H9 (cell line): Measurements from ENCODE around the gene PMPCB. TPM values are rescaled to one million over a fixed set of nuclear protein-coding genes. Genes with fewer than 3 reads are reported as not detected.

Source experiments
- DNase-seq: peaks from one replicate; pipeline ENCODE4 v3.0.0-alpha.2; 2017
- H2AFZ ChIP-seq: one replicate; pipeline ENCODE4 v1.6.1; 2013; ENCODE audit warnings: mild to moderate bottlenecking, low read length, control low read depth, moderate library complexity
- H2AK5ac ChIP-seq: 2 replicates; pipeline ENCODE4 v1.6.1; 2013; ENCODE audit warnings: low read length, control low read depth, mixed read lengths; ENCODE audit not compliant: insufficient read length
- H2BK120ac ChIP-seq: one replicate; pipeline ENCODE4 v1.6.1; 2013; ENCODE audit warnings: low read depth, mild to moderate bottlenecking, low read length, control low read depth, inconsistent platforms; ENCODE audit not compliant: poor library complexity, severe bottlenecking
- H2BK12ac ChIP-seq: 2 replicates; pipeline ENCODE4 v1.6.1; 2013; ENCODE audit warnings: low read length, control low read depth, mixed read lengths, low read depth; ENCODE audit not compliant: insufficient read length
- H2BK15ac ChIP-seq: 2 replicates; pipeline ENCODE4 v1.6.1; 2013; ENCODE audit warnings: low read depth, low read length, control low read depth
- H2BK20ac ChIP-seq: one replicate; pipeline ENCODE4 v1.6.1; 2013; ENCODE audit warnings: low read depth, mild to moderate bottlenecking, low read length, control low read depth, inconsistent platforms; ENCODE audit not compliant: poor library complexity, severe bottlenecking
- H2BK5ac ChIP-seq: 2 replicates; pipeline ENCODE4 v1.6.1; 2013; ENCODE audit warnings: low read length, control low read depth, mixed read lengths; ENCODE audit not compliant: insufficient read length
- H3K14ac ChIP-seq: 2 replicates; pipeline ENCODE4 v1.6.1; 2013; ENCODE audit warnings: low read length, control low read depth; ENCODE audit not compliant: insufficient read depth
- H3K18ac ChIP-seq: 2 replicates; pipeline ENCODE4 v1.6.1; 2013; ENCODE audit warnings: low read depth, mild to moderate bottlenecking, mixed read lengths, low read length, control low read depth; ENCODE audit not compliant: insufficient read length
- H3K23ac ChIP-seq: 2 replicates; pipeline ENCODE4 v1.6.1; 2013; ENCODE audit warnings: low read length, control low read depth, mixed read lengths, low read depth; ENCODE audit not compliant: insufficient read length
- H3K23me2 ChIP-seq: 2 replicates; pipeline ENCODE4 v1.6.1; 2013; ENCODE audit warnings: low read depth, mild to moderate bottlenecking, mixed read lengths, low read length, control low read depth; ENCODE audit not compliant: insufficient read length, poor library complexity, severe bottlenecking
- H3K27ac ChIP-seq: 2 replicates; pipeline ENCODE4 v1.5.1; 2013; ENCODE audit warnings: low read length, control low read depth, mixed read lengths, low read depth; ENCODE audit not compliant: insufficient read length
- H3K27me3 ChIP-seq: 2 replicates; pipeline ENCODE4 v1.6.1; 2013; ENCODE audit warnings: low read length, control low read depth, inconsistent platforms; ENCODE audit not compliant: insufficient read depth
- H3K4ac ChIP-seq: 2 replicates; pipeline ENCODE4 v1.6.1; 2013; ENCODE audit warnings: low read depth, mild to moderate bottlenecking, control low read depth, inconsistent platforms, low read length, moderate library complexity
- H3K4me1 ChIP-seq: 2 replicates; pipeline ENCODE4 v1.6.1; 2013; ENCODE audit warnings: low read length, control low read depth, inconsistent platforms; ENCODE audit not compliant: insufficient read depth
- H3K4me2 ChIP-seq: 2 replicates; pipeline ENCODE4 v1.6.1; 2013; ENCODE audit warnings: low read length, control low read depth, mixed read lengths; ENCODE audit not compliant: insufficient read length, insufficient read depth
- H3K56ac ChIP-seq: 2 replicates; pipeline ENCODE4 v1.6.1; 2013; ENCODE audit warnings: low read depth, mild to moderate bottlenecking, mixed read lengths, low read length, control low read depth; ENCODE audit not compliant: insufficient read length
- H3K79me1 ChIP-seq: 2 replicates; pipeline ENCODE4 v1.6.1; 2013; ENCODE audit warnings: low read depth, mild to moderate bottlenecking, moderate library complexity, low read length, control low read depth, inconsistent platforms; ENCODE audit not compliant: insufficient read depth, poor library complexity, severe bottlenecking
- H3K79me2 ChIP-seq: 2 replicates; pipeline ENCODE4 v1.6.1; 2013; ENCODE audit warnings: low read length, control low read depth, inconsistent platforms; ENCODE audit not compliant: insufficient read depth
- H3K9ac ChIP-seq: 2 replicates; pipeline ENCODE4 v1.6.1; 2013; ENCODE audit warnings: low read length, control low read depth, mixed read lengths; ENCODE audit not compliant: insufficient read length; ENCODE audit errors: extremely low read depth
- H3K9me3 ChIP-seq: one replicate; pipeline ENCODE4 v1.6.1; 2013; ENCODE audit warnings: low read depth, low read length, inconsistent platforms; ENCODE audit not compliant: control insufficient read depth
- H3T11ph ChIP-seq: one replicate; pipeline ENCODE4 v1.6.1; 2013; ENCODE audit warnings: mild to moderate bottlenecking, low read length, control low read depth, inconsistent platforms
- H4K20me1 ChIP-seq: one replicate; pipeline ENCODE4 v1.6.1; 2013; ENCODE audit not compliant: control insufficient read depth, insufficient read length, insufficient read depth
- H4K5ac ChIP-seq: 2 replicates; pipeline ENCODE4 v1.6.1; 2013; ENCODE audit warnings: low read depth, mild to moderate bottlenecking, mixed read lengths, low read length, control low read depth; ENCODE audit not compliant: insufficient read length
- H4K8ac ChIP-seq: replicated peaks from 2 replicates; pipeline ENCODE4 v1.6.1; 2013; ENCODE audit warnings: low read length, control low read depth, mixed read lengths, low read depth; ENCODE audit not compliant: insufficient read length
- H4K91ac ChIP-seq: 2 replicates; pipeline ENCODE4 v1.6.1; 2013; ENCODE audit warnings: low read depth, mild to moderate bottlenecking, moderate library complexity, mixed read lengths, low read length, control low read depth; ENCODE audit not compliant: insufficient read length
- H3K27ac Mint-ChIP-seq, 3 experiments: 2 replicates in 2 of 3; 3 replicates in 1 of 3; pipeline ENCODE4 v1.8.0; 2020 to 2021; ENCODE audit warnings: mixed read lengths in 3 of 3, mild to moderate bottlenecking in 1 of 3, moderate library complexity in 1 of 3
- H3K27me3 Mint-ChIP-seq: 2 replicates; pipeline ENCODE4 v1.8.0; 2021; ENCODE audit warnings: low read depth, mild to moderate bottlenecking, moderate library complexity, mixed read lengths
- H3K36me3 Mint-ChIP-seq, 3 experiments: 2 replicates in 2 of 3; 3 replicates in 1 of 3; pipeline ENCODE4 v1.8.0; 2020 to 2021; ENCODE audit warnings: low read depth in 3 of 3, mixed read lengths in 3 of 3; ENCODE audit not compliant: insufficient read depth in 1 of 3
- H3K4me1 Mint-ChIP-seq, 2 experiments: 2 replicates each; pipeline ENCODE4 v1.8.0; 2020; ENCODE audit warnings: mixed read lengths in 2 of 2
- H3K4me3 Mint-ChIP-seq, 2 experiments: 2 replicates in 1 of 2; 3 replicates in 1 of 2; pipeline ENCODE4 v1.8.0; 2020 to 2021; ENCODE audit warnings: mild to moderate bottlenecking in 2 of 2, mixed read lengths in 2 of 2, moderate library complexity in 1 of 2
- H3K9me3 Mint-ChIP-seq, 2 experiments: 2 replicates in 1 of 2; 3 replicates in 1 of 2; pipeline ENCODE4 v1.8.0; 2020; ENCODE audit warnings: mild to moderate bottlenecking in 2 of 2, mixed read lengths in 2 of 2, moderate library complexity in 1 of 2
- WGBS: extraction: QIAGEN DNeasy Blood & Tissue Kit; methylation state at CpG from one replicate; pipeline ENCODE4 v1.1.7; 2013; ENCODE audit warnings: missing lambda C conversion rate, low lambda C conversion rate, mixed read lengths; ENCODE audit not compliant: insufficient read length; ENCODE audit errors: extremely low coverage; 5-methylcytosine and 5-hydroxymethylcytosine counted together
- total RNA-seq: library from RNA; stranded (reverse); gene quantifications from 2 replicates; pipeline ENCODE4 v1.2.1, GENCODE V29; 2021
- TF ChIP-seq, protein P1 (sequence below): fragments of 200-600 bp; sonication (generic); conservative IDR thresholded peaks from 3 replicates; pipeline ENCODE4 v1.8.0; 2021; ENCODE audit warnings: antibody characterized with exemption, mild to moderate bottlenecking

PMPCB gene
- total RNA-seq, 1 experiment from 2014 or later: 90.6 TPM

DNA sequence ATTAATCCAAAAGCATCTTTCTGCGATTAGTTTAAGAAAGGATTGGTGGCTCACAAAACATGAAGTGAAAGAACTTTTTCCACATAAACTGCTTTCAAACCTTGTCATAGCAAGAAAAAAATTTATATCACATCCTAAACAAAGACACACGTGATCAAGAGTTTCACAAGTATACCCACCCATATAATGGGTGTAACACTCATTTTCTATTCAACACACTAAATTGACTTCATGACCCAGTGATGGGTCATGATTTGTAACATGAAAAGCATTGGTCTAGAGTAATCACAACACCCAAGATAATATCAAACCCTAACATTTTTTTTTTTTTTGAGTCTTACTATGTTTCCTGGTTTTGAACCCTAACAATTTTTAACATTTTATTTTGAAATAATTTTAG, 17.6 kb downstream of the PMPCB start:
- WGBS: no CpG with 5 or more reads among the region's 2 CpGs

More for the DNA sequence above, 17.6 kb downstream of the PMPCB start:
- Histone ChIP-seq H3K4me2 (no peak overlapping the region), H4K91ac (no peak overlapping the region), H3K56ac (no peak overlapping the region), H4K8ac (no peak overlapping the region), H3K4me1 (no peaks in the 10 kb centered on the region), H2BK5ac (no peak overlapping the region), H2BK12ac (no peak overlapping the region), H2BK15ac (no peak overlapping the region), H2BK20ac (no peak overlapping the region), H3K9ac (no peak overlapping the region), H3T11ph (no peak overlapping the region), H3K14ac (no peak overlapping the region), H3K4ac (no peak overlapping the region), H3K23ac (no peak overlapping the region), H4K5ac (no peak overlapping the region), H3K27me3 (no peaks in the 10 kb centered on the region), H2AK5ac (no peak overlapping the region), H3K79me1 (no peaks in the 10 kb centered on the region), H3K23me2 (no peaks in the 10 kb centered on the region), H3K9me3 (no peaks in the 10 kb centered on the region), H2BK120ac (no peak overlapping the region), H3K18ac (no peak overlapping the region), H3K79me2 (no peaks in the 10 kb centered on the region), H2AFZ (no peak overlapping the region), H3K27ac (no peak overlapping the region), H4K20me1 (no peaks in the 10 kb centered on the region)
- Mint-ChIP-seq H3K36me3 (peaks cover 49 to 96% (median 92%) of the 10 kb centered on the region in 3 experiments; a peak in 6 of 7 replicates), H3K4me3 (no peak overlapping the region), H3K27me3 (no peaks in the 10 kb centered on the region), H3K27ac (no peak overlapping the region), H3K9me3 (no peaks in the 10 kb centered on the region), H3K4me1 (no peaks in the 10 kb centered on the region)
- TF ChIP-seq, protein P1, sequence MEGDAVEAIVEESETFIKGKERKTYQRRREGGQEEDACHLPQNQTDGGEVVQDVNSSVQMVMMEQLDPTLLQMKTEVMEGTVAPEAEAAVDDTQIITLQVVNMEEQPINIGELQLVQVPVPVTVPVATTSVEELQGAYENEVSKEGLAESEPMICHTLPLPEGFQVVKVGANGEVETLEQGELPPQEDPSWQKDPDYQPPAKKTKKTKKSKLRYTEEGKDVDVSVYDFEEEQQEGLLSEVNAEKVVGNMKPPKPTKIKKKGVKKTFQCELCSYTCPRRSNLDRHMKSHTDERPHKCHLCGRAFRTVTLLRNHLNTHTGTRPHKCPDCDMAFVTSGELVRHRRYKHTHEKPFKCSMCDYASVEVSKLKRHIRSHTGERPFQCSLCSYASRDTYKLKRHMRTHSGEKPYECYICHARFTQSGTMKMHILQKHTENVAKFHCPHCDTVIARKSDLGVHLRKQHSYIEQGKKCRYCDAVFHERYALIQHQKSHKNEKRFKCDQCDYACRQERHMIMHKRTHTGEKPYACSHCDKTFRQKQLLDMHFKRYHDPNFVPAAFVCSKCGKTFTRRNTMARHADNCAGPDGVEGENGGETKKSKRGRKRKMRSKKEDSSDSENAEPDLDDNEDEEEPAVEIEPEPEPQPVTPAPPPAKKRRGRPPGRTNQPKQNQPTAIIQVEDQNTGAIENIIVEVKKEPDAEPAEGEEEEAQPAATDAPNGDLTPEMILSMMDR: no peak
- DNase-seq: no peak
